HCT116 (cell line): Measurements from ENCODE around the gene WDR33. TPM values are rescaled to one million over a fixed set of nuclear protein-coding genes. Genes with fewer than 3 reads are reported as not detected.
A peak's percentile ranks its signal among the peaks of the same experiment; 100 is the strongest.

Source experiments
- ATAC-seq: fragments of 200-7000 bp; cut with Tn5 transposase; 2 replicates; pipeline ENCODE4 v1.9.1; 2020; ENCODE audit warnings: mild to moderate bottlenecking, moderate library complexity
- BruUV-seq: library from RNA; stranded (reverse); fragments of 400-500 nt; replicated peaks from 2 replicates; lab custom pipeline; 2021; lab: Mats Ljungman, UMichigan
- CTCF ChIA-PET: fragments of 300-600 bp; sonication (Branson Sonifier 250); formaldehyde crosslinking; loops from one replicate; lab custom pipeline; 2021; ENCODE audit warnings: antibody characterized with exemption; lab: Charles Lee
- POLR2A ChIA-PET: fragments of 300-600, 350-600 bp; sonication (Branson Sonifier 250); formaldehyde crosslinking; loops from one replicate; lab custom pipeline; 2021; ENCODE audit warnings: antibody characterized with exemption; lab: Charles Lee
- RAD21 ChIA-PET, 2 experiments: fragments of 300-600 bp; sonication (Branson Sonifier 250); formaldehyde crosslinking; loops; one replicate each; lab custom pipeline; 2023; ENCODE audit warnings: low total read pairs in 2 of 2; ENCODE audit not compliant: uncharacterized antibody in 2 of 2, unreplicated experiment in 2 of 2, low non-redundant PET in 1 of 2; lab: Charles Lee
- DNase-seq: peaks from one replicate; pipeline ENCODE4 v3.0.0-alpha.2; 2010; ENCODE audit warnings: low read depth, low spot score
- H2AFZ ChIP-seq: fragments of 200-600 bp; shearing (Covaris generic), sonication (generic); 2 replicates; pipeline ENCODE4 v1.6.1; 2017; ENCODE audit warnings: low read depth, mixed run types, mixed read lengths, antibody characterized with exemption, low read length; ENCODE audit not compliant: poor library complexity, severe bottlenecking
- H3K27ac ChIP-seq: 2 replicates; pipeline ENCODE4 v1.5.1; 2012; ENCODE audit warnings: low read depth, low read length
- H3K27me3 ChIP-seq: fragments of 200-600 bp; sonication (generic); 2 replicates; pipeline ENCODE4 v1.6.1; 2016; ENCODE audit warnings: mixed run types, low read length, mixed read lengths; ENCODE audit not compliant: insufficient read depth
- H3K36me3 ChIP-seq, 2 experiments: fragments of 200-500 bp in 1 of 2; fragments of 200-600 bp in 1 of 2; sonication (Bioruptor generic) in 1 of 2; sonication (generic) in 1 of 2; 2 replicates each; pipeline versions ENCODE4 v1.5.1 to v1.6.1; 2014 to 2016; ENCODE audit warnings: low read length in 2 of 2, inconsistent platforms in 1 of 2, mixed read lengths in 1 of 2, mixed run types in 1 of 2; ENCODE audit not compliant: insufficient read depth in 2 of 2, control insufficient read depth in 1 of 2
- H3K4me1 ChIP-seq, 2 experiments: fragments of 200-600 bp in 1 of 2; sonication (generic) in 1 of 2; 2 replicates each; pipeline versions ENCODE4 v1.5.1 to v1.6.1; 2012 to 2017; ENCODE audit warnings: low read length in 2 of 2, inconsistent platforms in 1 of 2, mild to moderate bottlenecking in 1 of 2, mixed read lengths in 1 of 2, mixed run types in 1 of 2, moderate library complexity in 1 of 2; ENCODE audit not compliant: insufficient read depth in 2 of 2, control insufficient read depth in 1 of 2
- H3K4me2 ChIP-seq: fragments of 200-600 bp; sonication (generic); 2 replicates; pipeline ENCODE4 v1.6.1; 2017; ENCODE audit warnings: mixed run types, low read length, mixed read lengths
- H3K4me3 ChIP-seq, 2 experiments: fragments of 200-600 bp in 1 of 2; sonication (generic) in 1 of 2; replicated peaks in 1 of 2; 2 replicates each; pipeline ENCODE4 v1.5.1; 2011 to 2016; ENCODE audit warnings: low read length in 2 of 2, control low read depth in 1 of 2, low read depth in 1 of 2, mild to moderate bottlenecking in 1 of 2, mixed read lengths in 1 of 2, mixed run types in 1 of 2
- H3K79me2 ChIP-seq: fragments of 200-600 bp; sonication (generic); 2 replicates; pipeline ENCODE4 v1.6.1; 2017; ENCODE audit warnings: mild to moderate bottlenecking, mixed run types, low read length, moderate library complexity, mixed read lengths; ENCODE audit not compliant: insufficient read depth
- H3K9ac ChIP-seq: fragments of 200-600 bp; sonication (generic); 2 replicates; pipeline ENCODE4 v1.6.1; 2016; ENCODE audit warnings: low read length, mixed read lengths
- H3K9me2 ChIP-seq: fragments of 200-600 bp; sonication (generic), shearing (Covaris generic); 2 replicates; pipeline ENCODE4 v1.6.1; 2017; ENCODE audit warnings: mixed run types, mild to moderate bottlenecking, moderate library complexity; ENCODE audit not compliant: insufficient read depth
- H3K9me3 ChIP-seq, 2 experiments: fragments of 200-500 bp in 1 of 2; fragments of 200-600 bp in 1 of 2; sonication (Bioruptor generic) in 1 of 2; sonication (generic) in 1 of 2; 2 replicates each; pipeline ENCODE4 v1.6.1; 2014 to 2017; ENCODE audit warnings: low read length in 2 of 2, mixed read lengths in 2 of 2, inconsistent platforms in 1 of 2, low read depth in 1 of 2, mild to moderate bottlenecking in 1 of 2, mixed run types in 1 of 2, moderate library complexity in 1 of 2; ENCODE audit not compliant: control insufficient read depth in 1 of 2, insufficient read depth in 1 of 2
- H4K20me1 ChIP-seq: fragments of 200-600 bp; sonication (generic), shearing (Covaris generic); 2 replicates; pipeline ENCODE4 v1.6.1; 2017; ENCODE audit warnings: mixed run types, mild to moderate bottlenecking, moderate library complexity; ENCODE audit not compliant: insufficient read depth
- CBX3 ChIP-seq: IDR thresholded peaks from 2 replicates; pipeline ENCODE4 v1.6.1; 2012; ENCODE audit warnings: low read depth
- CEBPB ChIP-seq: IDR thresholded peaks from 2 replicates; pipeline ENCODE4 v1.6.1; 2012; ENCODE audit warnings: low read depth
- FOSL1 ChIP-seq: IDR thresholded peaks from 2 replicates; pipeline ENCODE4 v1.6.1; 2012; ENCODE audit warnings: low read depth
- POLR2AphosphoS5 ChIP-seq: IDR thresholded peaks from 2 replicates; pipeline ENCODE4 v1.6.1; 2011; ENCODE audit warnings: mild to moderate bottlenecking, low read depth, low read length, moderate library complexity
- SIN3A ChIP-seq: IDR thresholded peaks from 2 replicates; pipeline ENCODE4 v1.6.1; 2012; ENCODE audit warnings: low read depth
- intact Hi-C: fragments of 100-400 bp; cut with micrococcal nuclease; formaldehyde crosslinking; loops from 2 replicates; pipeline ENCODE4 v1.10.0; 2022
- total RNA-seq: library from RNA; stranded (reverse); gene quantifications from one replicate; pipeline ENCODE4 v1.2.1, GENCODE V29; 2021; ENCODE audit not compliant: unreplicated experiment

WDR33 gene
- total RNA-seq, 1 experiment from 2014 or later, result 52.5 TPM

DNA sequence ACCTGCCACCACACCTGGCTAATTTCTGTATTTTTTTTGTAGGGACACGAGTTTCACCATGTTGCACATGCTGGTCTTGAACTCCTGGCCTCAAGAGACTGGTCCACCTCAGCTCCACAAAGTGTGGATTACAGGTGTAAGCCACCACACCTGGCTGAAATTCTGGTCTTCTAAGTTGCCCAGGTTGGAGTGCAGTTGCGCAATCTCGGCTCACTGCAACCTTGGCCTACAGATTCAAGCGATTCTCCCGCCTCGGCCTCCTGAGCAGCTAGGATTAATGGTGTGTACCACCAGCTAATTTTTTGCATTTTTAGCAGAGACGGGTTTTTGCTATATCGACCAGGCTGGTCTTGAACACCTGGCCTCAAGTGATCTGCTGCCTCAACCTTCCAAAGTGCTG, 41.4 kb upstream of the WDR33 start:
- Histone ChIP-seq H3K4me1 (peaks cover 0 to 9% of the 10 kb centered on the region in 2 experiments; a peak in 3 of 4 replicates), H3K4me3 (no peak overlapping the region), H3K27ac (no peak overlapping the region), H4K20me1 (0 out of 2 replicates have a peak, but pooled peaks cover 9% of the 10 kb centered on the region), H3K9ac (no peak overlapping the region), H3K9me3 (no peaks in the 10 kb centered on the region), H3K27me3 (no peaks in the 10 kb centered on the region), H3K36me3 (peaks cover 29 to 46% of the 10 kb centered on the region in 2 experiments), H2AFZ (no peak overlapping the region), H3K9me2 (no peaks in the 10 kb centered on the region), H3K4me2 (no peak overlapping the region), H3K79me2 (peaks cover 86% of the 10 kb centered on the region)
- ChIA-PET CTCF (no interaction called here), RAD21 (no interaction called here), POLR2A (no interaction called here)
- no peak for ATAC-seq
- intact Hi-C loops, result no loop called here
- TF ChIP-seq CEBPB (peak; percentile 62; the same call in 1 of the 2 replicates), SIN3A (no peak), CBX3 (no peak)
- no peak for DNase-seq
- BruUV-seq, result no TSS peak

DNA sequence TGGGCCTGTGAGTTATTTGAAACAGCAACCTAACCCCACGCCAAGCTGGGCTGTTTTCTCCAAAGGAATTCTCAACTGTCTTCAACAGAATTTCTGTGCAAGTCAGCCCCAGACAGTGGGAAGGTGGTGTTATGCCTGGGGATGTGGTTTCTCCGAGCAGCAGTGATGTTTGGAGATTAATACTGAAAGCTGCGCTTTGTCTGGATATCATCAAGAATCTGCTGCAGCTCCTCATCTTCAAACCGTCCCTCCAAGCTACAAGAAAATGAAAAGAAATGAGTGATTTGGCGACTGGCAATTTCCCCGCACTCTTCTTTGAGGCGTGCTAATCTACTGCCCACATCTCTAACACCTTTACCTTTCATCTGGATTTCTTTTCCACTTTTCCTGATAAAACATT, 37.0 kb upstream of the WDR33 start:
- DNase-seq, result no peak
- H3K9me2 ChIP-seq, result no peaks in the 10 kb centered on the region
- intact Hi-C loops, result no loop called here
- RAD21 ChIA-PET, result no interaction called here
- no peaks in the 10 kb centered on the region for H3K4me1 ChIP-seq
- H3K9me3 ChIP-seq, result no peaks in the 10 kb centered on the region
- H3K4me3 ChIP-seq, result no peak overlapping the region
- H4K20me1 ChIP-seq, result no peaks in the 10 kb centered on the region
- POLR2A ChIA-PET, result no interaction called here
- no peak for TF ChIP-seq FOSL1
- TF ChIP-seq POLR2AphosphoS5, result no peak
- TF ChIP-seq SIN3A, result no peak
- H2AFZ ChIP-seq, result no peak overlapping the region
- no peaks in the 10 kb centered on the region for H3K27me3 ChIP-seq
- no peak overlapping the region for H3K9ac ChIP-seq
- BruUV-seq, result no TSS peak
- no peak overlapping the region for H3K4me2 ChIP-seq
- no peak overlapping the region for H3K27ac ChIP-seq
- peaks cover 49 to 65% of the 10 kb centered on the region in 2 experiments for H3K36me3 ChIP-seq
- CTCF ChIA-PET, result no interaction called here
- H3K79me2 ChIP-seq, result peaks cover 42% of the 10 kb centered on the region
- no peak for ATAC-seq
